ENCODE data around the gene RER1. TPM values are rescaled to one million over a fixed set of nuclear protein-coding genes. Genes with fewer than 3 reads are reported as not detected.

RER1 gene
- total RNA-seq, 2 donors from 2014 or later: 38.8 to 47.2 TPM

DNA sequence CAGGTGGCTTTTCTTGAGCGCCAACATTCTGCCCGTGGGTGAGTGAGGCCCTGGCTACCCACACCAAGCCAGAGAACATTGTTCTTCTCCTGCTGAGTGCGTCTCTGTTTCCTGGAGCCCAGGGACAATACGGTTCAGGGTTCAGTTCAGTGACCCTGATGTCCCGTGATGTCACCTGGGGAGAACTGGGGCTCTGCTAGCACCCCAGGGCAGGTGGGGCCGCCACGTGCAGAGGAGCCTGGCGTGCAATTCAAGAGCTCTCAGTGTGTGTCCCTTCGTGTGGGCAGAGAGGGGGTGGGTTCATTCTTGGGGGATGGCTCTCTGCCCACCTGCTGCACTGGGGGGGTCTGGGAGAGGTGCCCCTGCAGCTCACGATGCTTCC, 38.9 kb downstream of the RER1 start:
- no peak overlapping the region for H3K27ac ChIP-seq
- no peak for DNase-seq (ENCODE audit: low spot score)
- no peaks in the 10 kb centered on the region for H3K9me3 ChIP-seq
- no peak for TF ChIP-seq CTCF (IDR thresholded peaks at IDR 0.05)
- no peaks in the 10 kb centered on the region for H3K4me1 ChIP-seq
- no peaks in the 10 kb centered on the region for H3K36me3 ChIP-seq
- H3K4me3 ChIP-seq: no peak overlapping the region
- H3K27me3 ChIP-seq: no peaks in the 10 kb centered on the region

DNA sequence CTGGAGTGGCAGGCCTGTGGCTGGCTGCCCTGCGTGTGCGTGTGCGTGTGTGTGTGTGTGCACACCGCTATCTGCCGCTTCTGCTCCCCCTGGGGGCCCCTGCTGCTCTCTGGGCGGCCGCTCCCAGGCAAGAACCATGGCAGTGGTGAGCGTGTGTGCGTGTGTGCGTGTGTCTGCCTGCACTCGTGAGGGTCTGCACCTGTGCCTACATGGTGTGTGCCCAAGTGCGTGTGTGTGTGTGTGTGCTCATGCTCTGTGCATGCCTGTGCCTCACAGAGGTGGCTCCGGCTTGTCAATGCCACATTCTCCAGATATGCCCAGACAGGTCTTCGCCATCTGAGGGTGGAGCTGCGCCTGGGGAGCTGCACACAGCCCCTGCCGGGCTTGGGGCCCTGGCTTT, 39.5 kb downstream of the RER1 start:
- TF ChIP-seq CTCF (IDR thresholded peaks at IDR 0.05): no peak
- H3K36me3 ChIP-seq: no peaks in the 10 kb centered on the region
- H3K27ac ChIP-seq: no peak overlapping the region
- no peak overlapping the region for H3K4me3 ChIP-seq
- no peaks in the 10 kb centered on the region for H3K4me1 ChIP-seq
- DNase-seq (ENCODE audit: low spot score): no peak
- no peaks in the 10 kb centered on the region for H3K9me3 ChIP-seq
- H3K27me3 ChIP-seq: no peaks in the 10 kb centered on the region

DNA sequence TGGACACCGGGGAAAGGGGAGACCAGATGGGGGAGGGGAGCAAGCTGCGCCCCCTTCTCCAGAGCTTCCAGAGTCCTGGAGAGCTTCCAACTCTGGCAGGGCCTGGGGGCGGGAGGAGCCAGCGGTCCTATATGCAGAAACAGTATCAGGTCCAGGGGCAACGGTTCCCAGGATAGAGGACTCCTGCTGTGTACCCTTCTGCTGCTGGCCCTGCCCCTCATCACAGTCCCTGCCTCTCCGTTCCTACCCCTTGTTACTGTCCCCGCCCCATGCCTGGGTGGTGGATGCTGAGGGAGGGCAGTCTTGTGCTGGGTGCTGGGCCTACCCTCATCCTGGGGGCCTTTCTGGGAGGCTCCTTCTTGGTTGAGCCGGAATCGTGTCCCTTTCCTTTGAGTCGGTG, 39.9 kb downstream of the RER1 start:
- no peaks in the 10 kb centered on the region for H3K27me3 ChIP-seq
- DNase-seq (ENCODE audit: low spot score): no peak
- H3K36me3 ChIP-seq: no peaks in the 10 kb centered on the region
- H3K4me3 ChIP-seq: no peak overlapping the region
- H3K4me1 ChIP-seq: no peaks in the 10 kb centered on the region
- H3K9me3 ChIP-seq: no peaks in the 10 kb centered on the region
- H3K27ac ChIP-seq: no peak overlapping the region
- no peak for TF ChIP-seq CTCF (IDR thresholded peaks at IDR 0.05)

- no peaks in the 10 kb centered on the region for H3K4me1 ChIP-seq
- no peak for DNase-seq (ENCODE audit: low spot score)
- H3K36me3 ChIP-seq: no peaks in the 10 kb centered on the region
- no peak overlapping the region for H3K27ac ChIP-seq
- no peak for TF ChIP-seq CTCF (IDR thresholded peaks at IDR 0.05)
- H3K9me3 ChIP-seq: no peaks in the 10 kb centered on the region
- no peaks in the 10 kb centered on the region for H3K27me3 ChIP-seq
- no peak overlapping the region for H3K4me3 ChIP-seq
These were observed 40.8 kb downstream of the RER1 start for GRCh38 chr1:2432441-2432844.

GRCh38 chr1:2433196-2433595, 41.6 kb downstream of the RER1 start:
- TF ChIP-seq CTCF (IDR thresholded peaks at IDR 0.05): no peak
- Histone ChIP-seq H3K4me3 (no peak overlapping the region), H3K36me3 (no peaks in the 10 kb centered on the region), H3K9me3 (no peaks in the 10 kb centered on the region), H3K27me3 (no peaks in the 10 kb centered on the region), H3K4me1 (no peaks in the 10 kb centered on the region), H3K27ac (no peak overlapping the region)
- DNase-seq (ENCODE audit: low spot score): no peak

DNA sequence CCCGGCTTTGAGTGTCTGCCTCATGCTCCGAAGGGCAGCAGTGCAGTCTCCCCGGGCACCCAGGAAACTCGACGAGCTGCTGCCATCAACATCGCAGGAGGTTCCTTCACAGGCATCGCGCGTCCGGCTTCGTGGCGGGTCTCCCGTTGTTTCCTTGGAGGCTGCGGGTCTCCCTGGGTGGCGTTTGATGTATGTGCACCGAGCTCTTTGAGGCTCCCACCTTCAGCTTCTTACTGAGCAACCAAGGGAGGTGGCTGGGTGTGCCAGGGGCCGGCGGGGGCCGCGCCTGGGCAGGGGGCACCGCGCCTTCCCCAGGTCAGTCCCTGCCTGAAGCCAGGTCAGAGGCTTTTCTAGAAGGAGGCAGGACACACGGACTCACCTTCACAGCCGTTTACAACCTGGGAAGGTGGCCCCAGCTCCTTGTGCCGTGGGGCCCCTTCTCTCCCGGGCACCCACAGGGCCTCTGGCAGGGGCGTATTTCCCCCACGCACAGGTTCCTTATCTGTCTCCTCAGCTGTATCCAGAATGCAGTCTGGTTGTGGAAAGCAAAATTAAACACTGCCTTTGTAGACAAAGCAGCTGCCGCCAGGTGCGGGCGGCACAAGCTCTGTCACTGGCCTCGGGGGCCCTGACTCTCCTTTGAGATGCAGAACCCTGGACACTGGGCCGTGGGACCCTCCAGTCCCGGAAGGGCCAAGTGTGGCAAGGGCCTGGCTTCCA, 42.5 kb downstream of the RER1 start:
- TF ChIP-seq CTCF (IDR thresholded peaks at IDR 0.05): no peak
- Histone ChIP-seq H3K4me1 (no peaks in the 10 kb centered on the region), H3K4me3 (no peak overlapping the region), H3K27me3 (no peaks in the 10 kb centered on the region), H3K36me3 (no peaks in the 10 kb centered on the region), H3K27ac (no peak overlapping the region), H3K9me3 (no peaks in the 10 kb centered on the region)
- no peak for DNase-seq (ENCODE audit: low spot score)
